GM12891 (cell line): Measurements from ENCODE around the gene SSH3.

Experiments
- POLR2A ChIP-seq: IDR thresholded peaks from 2 replicates; pipeline ENCODE4 v1.6.1; 2011; ENCODE audit warnings: low read depth, low read length, control low read depth
- POLR2AphosphoS5 ChIP-seq: IDR thresholded peaks from 2 replicates; pipeline ENCODE4 v1.6.1; 2011; ENCODE audit warnings: low read depth, low read length, control low read depth
- TAF1 ChIP-seq: IDR thresholded peaks from 2 replicates; pipeline ENCODE4 v1.6.1; 2011; ENCODE audit warnings: low read depth, low read length, control low read depth

GRCh38 chr11:67345247-67345919 is 42.1 kb downstream of the SSH3 start:
- TF ChIP-seq POLR2AphosphoS5 (no peak), POLR2A (no peak), TAF1 (no peak)
